Activated CD4-positive, alpha-beta T cell treated with anti-CD3 and anti-CD28 coated beads, Interleukin-2, amount 50 U/mL, for 48 hours (primary cell): ENCODE results near the gene ARPIN.
A peak's percentile ranks its signal among the peaks of the same experiment; 100 is the strongest.
"Not testable (repeated sequence)": the region's sequence is repeated elsewhere in the genome, so short reads cannot be mapped to it uniquely, and the experiment has no call there.

Experiments used
- DNase-seq, 2 experiments: peaks; one replicate each; pipeline ENCODE4 v3.0.0-alpha.2; 2020

ARPIN gene

DNA sequence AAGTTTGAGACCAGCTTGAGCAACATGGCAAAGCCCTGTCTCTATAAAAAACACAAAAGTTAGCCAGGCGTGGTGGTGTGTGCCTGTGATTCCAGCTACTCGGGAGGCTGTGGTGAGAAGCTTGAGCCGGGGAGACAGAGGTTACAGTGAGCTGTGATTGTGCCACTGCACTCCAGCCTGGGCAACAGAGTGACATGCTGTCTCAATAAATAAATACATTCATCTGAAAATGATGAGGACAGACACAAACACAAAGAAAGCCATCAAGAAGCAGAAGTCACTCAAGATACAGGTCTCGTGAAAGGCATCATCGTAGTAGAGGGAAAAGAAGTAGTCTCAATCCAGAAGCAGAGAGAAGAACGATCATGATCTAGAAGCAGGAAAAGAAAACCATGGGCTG is 37.0 kb downstream of the ARPIN start:
- DNase-seq = no peak

DNA sequence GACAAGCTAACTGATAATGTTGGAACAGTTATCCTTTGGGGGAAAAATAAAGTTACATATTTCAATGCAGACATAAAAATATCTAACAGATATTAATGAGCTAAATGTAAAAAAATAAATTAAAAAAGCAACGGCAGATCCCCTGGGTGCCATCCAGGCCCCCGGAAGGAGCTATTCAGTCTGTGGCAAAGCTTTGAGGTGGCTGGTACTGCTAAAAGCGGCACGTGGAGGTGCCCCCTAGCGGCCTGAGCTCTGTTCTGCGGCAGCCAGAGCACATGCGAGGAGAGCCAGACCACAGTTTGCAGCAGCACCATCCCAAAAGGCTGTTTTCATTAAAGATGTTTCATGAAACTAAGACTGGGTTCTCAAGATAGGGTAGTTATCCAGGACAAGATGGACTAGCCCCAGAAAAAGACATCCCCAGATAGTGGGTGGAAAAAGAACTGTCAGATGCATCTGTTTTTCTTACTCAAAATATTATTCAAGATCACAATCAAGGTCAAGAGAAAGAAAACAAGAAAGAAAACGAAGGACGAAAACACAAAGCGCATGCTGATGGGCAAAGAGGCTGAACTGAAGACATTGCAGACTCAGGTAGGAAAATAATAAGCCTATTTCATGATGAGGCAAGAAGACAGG is 37.7 kb downstream of the ARPIN start:
- DNase-seq = peak; percentile 87 to 91

DNA sequence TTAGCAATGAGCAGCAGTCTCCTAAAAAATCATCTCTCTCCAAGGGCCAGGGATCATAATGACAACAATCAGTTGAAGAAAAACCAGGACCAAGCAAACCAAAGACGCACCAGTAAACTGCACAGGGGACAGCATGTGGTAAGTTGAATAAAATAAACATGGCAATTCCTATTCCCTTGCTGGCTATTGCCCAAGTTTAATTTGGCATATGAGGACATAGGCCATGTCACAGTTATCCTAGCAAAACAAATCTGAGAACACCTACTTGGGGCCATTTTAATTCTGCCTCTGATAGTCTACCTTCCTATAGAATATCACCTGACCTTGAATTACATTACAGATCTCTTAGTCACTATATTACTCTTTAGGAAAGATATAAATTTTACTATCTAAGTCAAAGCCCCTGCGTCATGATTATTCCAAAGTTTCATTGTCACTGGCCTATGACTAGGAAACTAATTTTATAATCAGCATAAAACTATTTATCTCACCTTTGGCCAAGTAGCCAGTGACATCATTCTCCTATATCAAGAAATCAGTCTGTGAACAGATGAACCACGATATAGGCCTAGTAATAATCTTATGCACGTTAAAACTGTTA is 42.0 kb downstream of the ARPIN start:
- DNase-seq = no peak

DNA sequence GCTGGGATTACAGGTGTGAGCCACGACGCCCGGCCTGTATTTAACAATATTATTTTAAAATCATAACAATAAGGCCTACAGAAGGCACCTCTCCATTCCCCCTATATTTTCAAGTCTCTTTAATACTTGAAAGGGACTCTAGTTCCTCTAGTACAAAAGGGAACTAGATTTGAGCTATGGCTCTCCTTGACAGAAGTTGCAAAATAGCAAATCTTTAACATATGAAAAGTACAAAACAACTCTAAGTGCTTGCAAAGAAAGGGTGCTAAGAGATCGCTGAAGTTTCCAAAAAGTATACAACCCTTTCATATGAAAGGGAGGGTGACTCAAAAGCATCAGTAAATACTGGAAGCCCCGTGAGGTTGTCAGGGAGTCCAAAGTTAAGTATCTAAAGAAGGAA is 42.7 kb downstream of the ARPIN start:
- no peak for DNase-seq

DNA sequence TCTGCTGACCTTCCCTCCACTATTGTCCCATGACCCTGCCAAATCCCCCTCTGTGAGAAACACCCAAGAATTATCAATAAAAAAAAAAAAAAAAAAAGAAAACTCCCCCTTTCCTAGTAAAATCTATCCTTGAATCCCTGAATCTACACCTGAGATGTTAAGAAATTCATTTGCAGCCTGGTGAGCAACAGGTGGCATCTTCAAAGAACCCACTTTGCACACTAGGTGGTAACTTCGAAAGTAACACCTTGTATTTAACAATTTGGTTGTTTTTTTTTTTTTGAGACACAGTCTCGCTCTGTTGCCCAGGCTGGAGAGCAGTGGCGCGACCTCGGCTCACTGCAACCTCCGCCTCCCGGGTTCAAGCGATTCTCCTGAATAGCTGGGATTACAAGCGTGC is 43.3 kb downstream of the ARPIN start:
- not testable (repeated sequence) for DNase-seq

DNA sequence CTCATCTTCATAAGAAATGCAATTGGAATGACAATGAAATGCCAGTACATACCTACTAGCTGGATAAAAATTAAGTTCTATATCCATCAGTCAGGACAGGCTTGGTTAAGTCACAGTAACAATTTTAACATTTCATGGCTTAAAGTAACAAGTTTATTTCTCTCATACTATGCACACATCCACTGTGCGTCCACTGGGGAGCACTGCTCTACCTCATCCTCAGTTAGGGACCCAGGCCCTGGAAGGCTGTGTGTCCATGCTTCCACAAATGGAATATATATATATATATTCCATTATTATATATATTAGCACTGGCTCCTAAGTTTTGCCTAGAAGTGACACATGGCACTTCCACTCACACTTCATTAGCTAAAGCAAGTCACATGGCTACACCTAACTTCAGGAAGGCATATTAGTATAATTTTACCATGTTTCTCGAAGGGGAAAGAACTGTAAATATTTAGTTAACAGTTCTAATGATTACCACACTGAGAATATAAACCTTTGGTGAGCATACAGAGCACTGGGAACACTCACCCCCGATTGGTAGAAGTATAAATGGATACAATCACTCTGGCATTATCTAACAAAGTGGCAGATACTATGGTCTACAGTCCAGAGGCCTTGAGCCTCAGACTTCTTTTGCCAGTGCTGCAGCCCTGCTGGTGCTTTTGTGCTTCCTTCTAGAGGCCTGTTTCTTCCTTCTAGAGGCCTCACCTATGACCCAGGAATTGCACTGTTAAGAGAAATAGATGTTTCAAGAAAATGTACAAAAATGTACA is 47.6 kb downstream of the ARPIN start:
- DNase-seq = no peak

DNA sequence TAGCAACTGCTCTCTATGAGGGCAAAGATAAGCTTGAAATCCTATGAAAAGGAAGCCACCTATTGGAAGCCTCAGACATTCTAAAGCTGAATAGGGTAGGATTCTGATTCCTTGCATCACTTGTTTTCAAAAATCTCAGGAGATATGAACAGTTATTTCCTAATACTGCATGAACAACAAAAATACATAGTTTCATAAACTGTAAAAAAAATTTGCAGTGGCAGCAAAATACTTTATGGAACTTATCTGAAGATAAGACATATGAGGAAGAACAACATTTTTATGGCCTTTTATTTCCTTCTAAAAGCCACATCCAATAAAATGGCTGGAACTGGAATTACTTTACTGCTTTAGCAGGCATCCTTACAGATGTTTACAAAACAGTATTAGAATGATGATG is 48.8 kb downstream of the ARPIN start:
- no peak for DNase-seq

DNA sequence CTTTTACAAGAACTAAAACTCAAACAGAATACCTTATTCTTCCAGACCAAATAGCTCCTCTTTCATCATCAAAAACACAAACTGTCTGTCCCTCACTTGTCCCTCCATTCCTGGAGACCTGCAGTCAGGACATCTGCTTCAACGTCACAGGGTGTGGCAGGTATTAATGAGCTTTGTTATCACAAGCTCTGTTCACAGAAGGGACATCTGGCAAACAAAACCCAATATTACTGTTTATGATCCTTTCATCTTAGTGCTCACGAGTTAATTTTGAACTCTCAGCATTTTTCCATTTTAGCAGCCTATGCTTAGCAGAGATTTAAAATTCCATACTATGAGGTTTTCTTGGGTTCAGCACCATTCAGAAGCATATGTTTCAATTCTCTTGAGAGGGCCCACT is 51.9 kb downstream of the ARPIN start:
- DNase-seq = no peak

DNA sequence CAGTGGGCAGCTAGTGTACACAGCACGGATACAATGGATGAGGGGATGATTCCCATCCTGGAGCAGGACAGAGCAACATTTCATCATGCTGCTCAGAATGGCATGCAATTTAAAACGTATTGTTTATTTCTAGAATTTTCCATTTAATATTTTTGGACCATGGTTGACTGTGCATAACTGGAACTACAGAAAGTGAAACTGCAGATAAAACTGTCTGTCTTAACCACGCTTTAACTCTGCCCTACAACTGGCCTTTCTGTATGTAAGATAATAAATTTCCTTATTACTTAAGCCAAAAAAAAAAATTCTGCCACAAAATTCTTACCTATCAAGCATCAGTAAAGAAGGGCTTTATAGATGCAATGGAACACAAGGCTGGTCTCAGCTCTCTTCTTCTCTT is 52.3 kb downstream of the ARPIN start:
- no peak for DNase-seq

DNA sequence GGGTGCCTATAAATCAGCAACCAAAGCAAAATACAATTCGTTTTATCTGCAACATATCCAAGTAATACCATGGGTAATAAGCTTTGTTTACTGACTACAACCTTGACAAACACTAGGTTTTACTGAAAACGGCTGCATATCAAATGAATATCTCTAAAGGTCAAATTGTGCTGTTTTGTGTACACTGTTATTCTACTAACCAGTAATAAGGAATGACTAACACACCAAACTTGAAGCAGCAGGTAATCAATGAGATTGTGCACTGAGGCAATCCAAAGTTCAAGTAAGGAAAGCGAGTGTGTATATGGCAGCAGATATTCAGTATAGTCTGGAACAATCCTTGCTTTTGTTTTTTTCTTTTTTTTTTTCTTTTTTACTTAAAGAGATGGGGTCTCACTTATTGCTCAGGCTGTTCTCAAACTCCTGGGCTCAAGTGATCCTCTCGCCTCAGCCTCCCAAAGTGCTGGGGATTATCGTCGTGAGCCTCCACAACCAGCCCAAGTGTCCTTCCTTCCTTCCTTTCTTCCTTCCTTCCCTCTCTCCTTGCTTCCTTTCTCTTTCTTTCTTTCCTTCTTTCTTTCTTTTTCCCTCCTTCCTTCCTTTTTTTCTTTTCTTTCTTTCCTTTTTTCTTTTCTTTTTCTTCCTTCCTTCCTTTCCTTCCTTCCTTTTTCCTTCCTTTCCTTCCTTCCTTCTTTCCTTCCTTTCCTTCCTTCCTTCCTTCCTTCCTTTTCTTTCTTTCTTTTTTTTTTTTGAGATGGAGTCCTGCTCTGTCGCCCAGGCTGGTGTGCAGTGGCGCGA is 53.9 kb downstream of the ARPIN start:
- DNase-seq = no peak

DNA sequence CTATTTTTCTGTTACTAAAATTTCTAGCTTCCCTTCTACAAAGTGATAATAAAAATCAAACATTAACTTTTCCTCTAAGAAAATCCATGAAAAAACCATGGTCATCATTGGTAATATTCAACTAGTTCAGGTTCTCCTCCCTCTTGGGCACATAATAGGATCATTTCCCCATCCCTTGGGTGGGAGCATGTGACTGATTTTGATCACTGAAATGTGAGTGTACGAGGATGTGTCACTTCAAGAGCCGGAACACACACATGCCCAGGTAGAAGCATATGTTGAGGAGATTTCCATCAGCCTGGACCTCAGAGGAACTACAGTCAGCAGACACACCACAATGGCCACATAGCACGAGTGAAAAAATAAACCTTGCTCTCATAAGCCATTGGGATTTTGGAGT is 55.1 kb downstream of the ARPIN start:
- DNase-seq = no peak

DNA sequence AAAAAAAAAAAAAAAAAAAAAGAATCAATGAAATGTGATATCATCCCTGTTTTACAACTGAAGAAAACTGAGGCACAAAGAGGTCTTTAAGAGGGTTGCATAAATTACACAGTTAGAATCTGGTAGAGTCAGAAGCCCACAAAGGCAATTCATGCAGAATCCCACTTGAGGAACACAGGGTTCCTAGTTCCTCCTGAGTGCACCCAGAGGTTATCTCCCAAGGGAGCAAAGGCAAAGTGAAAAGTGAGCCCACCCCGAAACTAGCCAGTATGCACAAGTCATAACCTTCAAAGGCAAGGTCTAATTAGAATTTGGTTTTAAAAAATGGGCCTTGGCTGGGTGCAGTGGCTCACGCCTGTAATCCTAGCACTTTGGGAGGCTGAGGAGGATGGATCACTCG is 56.8 kb downstream of the ARPIN start:
- no peak for DNase-seq

DNA sequence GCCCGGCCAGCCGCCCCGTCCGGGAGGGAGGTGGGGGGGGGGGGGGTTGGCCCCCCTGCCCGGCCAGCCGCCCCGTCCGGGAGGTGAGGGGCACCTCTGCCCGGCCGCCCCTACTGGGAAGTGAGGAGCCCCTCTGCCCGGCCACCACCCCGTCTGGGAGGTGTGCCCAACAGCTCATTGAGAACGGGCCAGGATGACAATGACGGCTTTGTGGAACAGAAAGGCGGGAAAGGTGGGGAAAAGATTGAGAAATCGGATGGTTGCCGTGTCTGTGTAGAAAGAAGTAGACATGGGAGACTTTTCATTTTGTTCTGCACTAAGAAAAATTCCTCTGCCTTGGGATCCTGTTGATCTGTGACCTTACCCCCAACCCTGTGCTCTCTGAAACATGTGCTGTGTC is 57.9 kb downstream of the ARPIN start:
- DNase-seq = not testable (repeated sequence)

DNA sequence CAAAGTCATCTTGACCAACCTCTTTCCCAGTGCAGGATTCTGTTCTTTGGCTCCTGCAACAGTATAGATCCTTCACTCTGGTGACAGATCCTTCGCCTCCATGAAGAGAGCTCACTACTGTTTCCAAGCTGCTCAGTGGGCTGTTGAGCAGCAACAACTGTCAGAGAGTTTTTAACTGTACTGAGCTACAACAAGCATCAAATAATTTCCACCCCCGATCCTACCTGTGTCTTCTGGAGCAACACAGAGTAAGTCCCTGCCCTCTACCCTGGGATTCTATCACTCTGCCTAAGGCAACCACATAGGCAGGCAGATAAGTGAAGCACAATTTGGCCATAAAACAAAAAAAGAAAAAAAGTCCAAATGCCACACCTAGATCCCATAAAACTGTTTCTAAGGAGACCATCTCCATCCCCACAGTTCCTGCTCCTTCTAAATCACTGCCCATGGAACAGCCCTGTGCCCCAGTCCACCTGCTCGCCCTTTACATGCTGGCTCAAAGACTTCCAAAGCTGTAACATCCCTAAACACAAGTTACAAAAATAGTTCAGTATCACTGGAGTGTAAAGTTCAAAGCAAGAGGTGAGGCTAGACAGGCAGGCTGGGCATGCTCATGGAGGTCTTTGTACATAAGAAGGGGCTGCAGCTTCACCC is 60.3 kb downstream of the ARPIN start:
- no peak for DNase-seq

DNA sequence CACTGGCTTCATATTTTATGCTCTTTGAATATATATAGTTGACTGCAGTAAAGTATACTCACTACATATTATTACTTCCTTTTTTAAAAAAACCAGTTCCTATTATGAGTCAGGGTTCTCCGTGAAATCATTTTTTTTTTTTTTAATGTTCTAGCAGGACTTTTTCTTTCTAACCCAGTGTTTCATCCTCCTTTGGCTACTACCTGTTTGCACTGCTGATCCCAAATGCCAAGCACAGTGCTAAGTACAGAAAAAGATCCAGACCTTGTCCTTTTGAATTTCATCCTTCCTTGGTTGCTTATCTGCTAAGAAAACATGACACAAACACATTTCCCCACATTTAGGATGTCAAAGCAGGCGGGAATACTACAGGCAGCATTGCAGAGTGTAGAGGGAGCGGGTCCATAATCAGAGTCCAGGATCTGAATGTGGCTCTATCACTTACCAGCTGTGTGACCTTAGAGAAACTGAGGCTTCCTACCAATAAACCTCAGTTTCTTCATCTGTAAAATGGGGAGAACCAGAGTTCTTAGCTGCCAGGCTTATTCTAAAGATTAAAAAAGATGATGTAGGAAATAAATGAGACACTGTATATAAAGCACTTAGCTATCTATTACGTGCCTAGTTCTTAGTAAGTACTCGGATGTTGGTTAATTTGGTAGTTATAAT is 60.9 kb downstream of the ARPIN start:
- DNase-seq = no peak

DNA sequence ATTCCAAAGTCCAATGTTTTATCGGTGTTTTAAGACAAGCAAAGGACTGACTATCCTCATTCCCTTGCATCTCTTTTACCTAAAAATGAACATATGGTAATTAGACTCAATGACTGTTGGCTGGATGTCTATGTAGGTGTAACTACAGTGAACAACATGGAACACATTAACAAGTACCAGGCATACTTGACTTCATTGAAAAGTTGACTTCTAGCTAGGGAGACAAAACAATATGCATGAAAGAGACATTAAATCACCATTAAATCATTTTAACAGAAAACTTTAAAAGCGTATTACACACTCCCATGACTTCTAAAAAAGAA is 63.8 kb downstream of the ARPIN start:
- no peak for DNase-seq

DNA sequence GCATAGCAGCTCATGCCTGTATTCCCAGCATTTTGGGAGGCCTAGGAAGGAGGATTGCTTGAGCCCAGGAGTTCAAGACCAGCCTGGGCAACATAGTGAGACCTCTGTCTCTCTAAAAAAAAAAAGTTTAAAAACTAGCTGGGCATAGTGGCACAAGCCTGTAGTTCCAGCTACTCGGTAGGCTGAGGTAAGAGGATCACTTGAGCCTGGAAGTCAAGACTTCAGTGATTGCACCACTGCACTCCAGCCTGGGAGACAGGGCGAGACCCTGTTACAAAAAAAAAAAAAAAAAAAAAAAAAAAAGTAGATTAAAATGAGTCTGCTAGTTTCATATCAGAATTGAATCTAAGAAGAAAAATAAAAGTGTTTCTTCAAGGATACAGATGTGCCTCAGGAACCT is 65.7 kb downstream of the ARPIN start:
- DNase-seq = no peak

DNA sequence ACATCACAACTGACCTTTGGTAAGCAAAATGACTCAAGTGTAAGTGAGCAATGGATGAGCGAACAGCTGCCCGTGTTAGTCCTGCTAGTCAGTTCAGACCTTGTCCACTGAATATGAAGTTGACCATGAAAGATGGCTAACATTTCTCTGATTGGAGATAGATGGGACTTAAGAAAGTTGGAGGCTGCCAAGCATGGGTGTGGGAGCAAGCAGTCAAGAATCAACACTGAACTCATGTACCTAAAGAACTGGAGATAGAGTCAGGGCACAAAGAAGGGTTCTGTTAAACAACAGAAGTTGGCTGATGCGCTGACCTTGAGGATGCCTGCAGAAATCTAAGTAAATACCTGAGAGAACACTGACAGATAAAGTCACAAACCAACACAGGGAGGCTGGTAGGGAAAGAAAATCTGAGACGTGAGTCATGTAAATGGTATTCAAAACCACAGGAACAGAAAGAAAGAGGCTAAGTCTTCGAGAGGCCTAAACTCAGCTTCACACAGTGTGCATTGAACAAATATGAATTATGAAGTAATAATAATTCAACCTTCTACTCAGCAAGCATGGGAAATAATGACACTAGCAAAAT is 67.4 kb downstream of the ARPIN start:
- DNase-seq = no peak
